HEK293T (cell line): ENCODE measurements around the gene C4orf17.

Experiments used
- CTCF ChIA-PET: fragments of 350-600 bp; formaldehyde crosslinking; extraction: SDS; loops from one replicate; lab custom pipeline; 2021; ENCODE audit warnings: antibody characterized with exemption, inconsistent platforms; lab: Yijun Ruan, JAX
- POLR2A ChIA-PET: fragments of 350-600 bp; formaldehyde crosslinking; extraction: SDS; loops from one replicate; lab custom pipeline; 2020; ENCODE audit warnings: antibody characterized with exemption, inconsistent platforms; lab: Yijun Ruan, JAX
- DNase-seq: peaks from one replicate; pipeline ENCODE4 v3.0.0; 2012; ENCODE audit warnings: mixed read lengths; ENCODE audit errors: extremely low spot score
- ARNT ChIP-seq: fragments of 450-650 bp; IDR thresholded peaks from 2 replicates; pipeline ENCODE4 v1.6.1; 2017; ENCODE audit warnings: mild to moderate bottlenecking
- BHLHE40 ChIP-seq: fragments of 450-650 bp; IDR thresholded peaks from 2 replicates; pipeline ENCODE4 v1.6.1; 2016; ENCODE audit warnings: mild to moderate bottlenecking, moderate library complexity, borderline replicate concordance
- CTBP1 ChIP-seq: fragments of 450-650 bp; IDR thresholded peaks from 2 replicates; pipeline ENCODE4 v1.6.1; 2016; ENCODE audit warnings: borderline replicate concordance
- ELF4 ChIP-seq: fragments of 450-650 bp; IDR thresholded peaks from 2 replicates; pipeline ENCODE4 v1.6.1; 2017; ENCODE audit warnings: antibody characterized with exemption
- FOXA1 ChIP-seq: fragments of 450-650 bp; IDR thresholded peaks from 2 replicates; pipeline ENCODE4 v1.6.1; 2016; ENCODE audit warnings: mild to moderate bottlenecking
- FOXK2 ChIP-seq: fragments of 450-650 bp; IDR thresholded peaks from 2 replicates; pipeline ENCODE4 v1.6.1; 2016; ENCODE audit warnings: mild to moderate bottlenecking
- FOXM1 ChIP-seq: fragments of 450-650 bp; IDR thresholded peaks from 2 replicates; pipeline ENCODE4 v1.6.1; 2017; ENCODE audit warnings: mild to moderate bottlenecking, borderline replicate concordance
- HDGF ChIP-seq: fragments of 450-650 bp; IDR thresholded peaks from 2 replicates; pipeline ENCODE4 v1.6.1; 2017; ENCODE audit warnings: antibody characterized with exemption, borderline replicate concordance
- L3MBTL2 ChIP-seq: fragments of 450-650 bp; conservative IDR thresholded peaks from 2 replicates; pipeline ENCODE4 v1.6.1; 2016; ENCODE audit warnings: mild to moderate bottlenecking
- LEF1 ChIP-seq: fragments of 450-650 bp; IDR thresholded peaks from 2 replicates; pipeline ENCODE4 v1.6.1; 2017; ENCODE audit warnings: mild to moderate bottlenecking, borderline replicate concordance
- NFRKB ChIP-seq: fragments of 450-650 bp; IDR thresholded peaks from 2 replicates; pipeline ENCODE4 v1.6.1; 2016; ENCODE audit warnings: mild to moderate bottlenecking, moderate library complexity
- PKNOX1 ChIP-seq: fragments of 450-650 bp; IDR thresholded peaks from 2 replicates; pipeline ENCODE4 v1.6.1; 2016
- SP1 ChIP-seq: fragments of 450-650 bp; IDR thresholded peaks from 2 replicates; pipeline ENCODE4 v1.6.1; 2017
- SUZ12 ChIP-seq: fragments of 450-650 bp; IDR thresholded peaks from 2 replicates; pipeline ENCODE4 v1.6.1; 2016; ENCODE audit warnings: mild to moderate bottlenecking
- TARDBP ChIP-seq: fragments of 450-650 bp; IDR thresholded peaks from 2 replicates; pipeline ENCODE4 v1.6.1; 2016
- ZNF384 ChIP-seq: fragments of 450-650 bp; IDR thresholded peaks from 2 replicates; pipeline ENCODE4 v1.6.1; 2016

Gene C4orf17

GRCh38 chr4:99510721-99511120 lies at the start of gene C4orf17:
Gene C4orf17 (plus strand): TSS chr4:99511021. CDS start chr4:99513082, 2,061 bp downstream.
- POLR2A ChIA-PET: no interaction called here
- CTCF ChIA-PET: no interaction called here
- DNase-seq: no peak
- no peak for TF ChIP-seq TARDBP
- no peak for TF ChIP-seq FOXK2
- no peak for TF ChIP-seq NFRKB
- TF ChIP-seq L3MBTL2: no peak
- TF ChIP-seq FOXM1: no peak
- TF ChIP-seq ELF4: no peak

GRCh38 chr4:99461623-99462401 lies 49.0 kb upstream of the C4orf17 start:
- TF ChIP-seq ELF4: no peak
- no peak for TF ChIP-seq CTBP1
- TF ChIP-seq TARDBP: no peak
- TF ChIP-seq L3MBTL2: no peak
- TF ChIP-seq FOXM1: no peak
- TF ChIP-seq PKNOX1: no peak
- TF ChIP-seq SP1: no peak
- no peak for TF ChIP-seq ARNT
- TF ChIP-seq BHLHE40: no peak
- TF ChIP-seq HDGF: no peak
- ChIA-PET POLR2A (no interaction called here), CTCF (no interaction called here)
- no peak for DNase-seq

GRCh38 chr4:99462875-99463464 lies 47.9 kb upstream of the C4orf17 start:
- DNase-seq: peak; percentile 74
- POLR2A ChIA-PET: no interaction called here
- CTCF ChIA-PET: no interaction called here
- no peak for TF ChIP-seq SUZ12
- TF ChIP-seq SP1: no peak
- no peak for TF ChIP-seq FOXA1
- no peak for TF ChIP-seq ZNF384
- no peak for TF ChIP-seq HDGF
- no peak for TF ChIP-seq ELF4
- no peak for TF ChIP-seq ARNT
- no peak for TF ChIP-seq LEF1
- no peak for TF ChIP-seq PKNOX1
- no peak for TF ChIP-seq NFRKB
- TF ChIP-seq BHLHE40: no peak
- no peak for TF ChIP-seq L3MBTL2
- TF ChIP-seq FOXM1: no peak
- no peak for TF ChIP-seq TARDBP

- POLR2A ChIA-PET: no interaction called here
- TF ChIP-seq CTBP1 (no peak), PKNOX1 (no peak), ZNF384 (no peak), SP1 (no peak), ARNT (no peak), L3MBTL2 (no peak), FOXM1 (no peak), NFRKB (no peak), FOXA1 (no peak), ELF4 (no peak), SUZ12 (no peak), HDGF (no peak), FOXK2 (no peak), LEF1 (no peak)
- no peak for DNase-seq
- CTCF ChIA-PET: interaction anchor here (0.6 kb wide), 1 partner anchor 191 kb away, joined by 3 read pairs; no protein-coding TSS in a partner anchor
These were observed 47.3 kb upstream of the C4orf17 start for GRCh38 chr4:99463566-99463965.

GRCh38 chr4:99467887-99468286 lies 42.9 kb upstream of the C4orf17 start:
- DNase-seq: no peak
- POLR2A ChIA-PET: no interaction called here
- TF ChIP-seq HDGF: no peak
- no peak for TF ChIP-seq ELF4
- no peak for TF ChIP-seq TARDBP
- TF ChIP-seq SUZ12: no peak
- no peak for TF ChIP-seq FOXK2
- no peak for TF ChIP-seq CTBP1
- no peak for TF ChIP-seq ZNF384
- CTCF ChIA-PET: no interaction called here

GRCh38 chr4:99468889-99469288 lies 41.9 kb upstream of the C4orf17 start:
- no peak for TF ChIP-seq ELF4
- TF ChIP-seq SP1: no peak
- no peak for TF ChIP-seq FOXM1
- no peak for TF ChIP-seq L3MBTL2
- TF ChIP-seq SUZ12: no peak
- no peak for TF ChIP-seq CTBP1
- no peak for TF ChIP-seq NFRKB
- no peak for TF ChIP-seq LEF1
- TF ChIP-seq FOXK2: no peak
- TF ChIP-seq FOXA1: no peak
- TF ChIP-seq ARNT: no peak
- no peak for TF ChIP-seq HDGF
- TF ChIP-seq TARDBP: no peak
- TF ChIP-seq ZNF384: no peak
- CTCF ChIA-PET: no interaction called here
- POLR2A ChIA-PET: no interaction called here
- DNase-seq: no peak
